Prostate gland (tissue), 2 donors: ENCODE measurements around the gene LGR4.

Source experiments
- CTCF ChIP-seq, 4 experiments: fragments of 200-600 bp in 2 of 4; fragments of 450-650 bp in 2 of 4; sonication (generic) in 2 of 4; IDR thresholded peaks; 1 replicate in 3 of 4; 2 replicates in 1 of 4; pipeline ENCODE4 v1.5.1; 2016 to 2019; ENCODE audit warnings: antibody characterized with exemption in 4 of 4, mild to moderate bottlenecking in 2 of 4, moderate library complexity in 2 of 4
- POLR2AphosphoS5 ChIP-seq: sonication (generic); formaldehyde crosslinking; IDR thresholded peaks from one replicate; pipeline ENCODE4 v1.6.1; 2017; ENCODE audit warnings: antibody characterized with exemption

- no peak for TF ChIP-seq CTCF (IDR thresholded peaks at IDR 0.05)
- TF ChIP-seq POLR2AphosphoS5, result peak; percentile 25
Measured at GRCh38 chr11:27468995-27469695, 3.4 kb downstream of the LGR4 start.
